CD1c-positive myeloid dendritic cell (primary cell): ENCODE measurements around the gene BIVM.
A peak's percentile ranks its signal among the peaks of the same experiment; 100 is the strongest.

Experiments used
- DNase-seq: peaks from one replicate; pipeline ENCODE4 v3.0.0-alpha.2; 2016; ENCODE audit errors: extremely low spot score

BIVM gene

GRCh38 chr13:102839462-102839861 lies 40.5 kb downstream of the BIVM start:
- DNase-seq = no peak

- no peak for DNase-seq
Observed at GRCh38 chr13:102845289-102845629, 46.3 kb downstream of the BIVM start.

- peak; percentile 99 for DNase-seq
Observed at GRCh38 chr13:102845630-102846260, 46.8 kb downstream of the BIVM start, which contains the start of gene ERCC5. Gene ERCC5 (plus strand): TSS chr13:102846032. CDS start chr13:102846267, 235 bp downstream.

GRCh38 chr13:102846261-102847015 lies 47.5 kb downstream of the BIVM start:
- peak; percentile 73 for DNase-seq

- peak; percentile 51 for DNase-seq
Observed at GRCh38 chr13:102847272-102848234, 48.6 kb downstream of the BIVM start.

- DNase-seq = no peak
Observed at GRCh38 chr13:102848956-102849355, 50.0 kb downstream of the BIVM start.

- no peak for DNase-seq
Observed at GRCh38 chr13:102852556-102852955, 53.6 kb downstream of the BIVM start.

GRCh38 chr13:102854675-102855074 lies 55.8 kb downstream of the BIVM start:
- no peak for DNase-seq

- DNase-seq = no peak
Observed at GRCh38 chr13:102856557-102856956, 57.6 kb downstream of the BIVM start.

- no peak for DNase-seq
Observed at GRCh38 chr13:102862624-102863210, 63.8 kb downstream of the BIVM start.

- no peak for DNase-seq
Observed at GRCh38 chr13:102863590-102863989, 64.7 kb downstream of the BIVM start.

GRCh38 chr13:102868366-102868936 lies 69.5 kb downstream of the BIVM start:
- DNase-seq = no peak

- DNase-seq = no peak
Observed at GRCh38 chr13:102869948-102870676, 71.2 kb downstream of the BIVM start.

GRCh38 chr13:102870677-102871415 lies 71.9 kb downstream of the BIVM start:
- DNase-seq = peak; percentile 52

GRCh38 chr13:102872131-102872530 lies 73.2 kb downstream of the BIVM start:
- DNase-seq = no peak

GRCh38 chr13:102872531-102872930 lies 73.6 kb downstream of the BIVM start:
- DNase-seq = no peak

GRCh38 chr13:102873653-102874052 lies 74.7 kb downstream of the BIVM start:
- peak; percentile 53 for DNase-seq

GRCh38 chr13:102875256-102875655 lies 76.3 kb downstream of the BIVM start:
- no peak for DNase-seq

- no peak for DNase-seq
Observed at GRCh38 chr13:102877303-102877702, 78.4 kb downstream of the BIVM start.

GRCh38 chr13:102878481-102878880 lies 79.6 kb downstream of the BIVM start:
- no peak for DNase-seq
